ENCODE results near the gene DOHH.
A peak's percentile ranks its signal among the peaks of the same experiment; 100 is the strongest.

DOHH gene

DNA sequence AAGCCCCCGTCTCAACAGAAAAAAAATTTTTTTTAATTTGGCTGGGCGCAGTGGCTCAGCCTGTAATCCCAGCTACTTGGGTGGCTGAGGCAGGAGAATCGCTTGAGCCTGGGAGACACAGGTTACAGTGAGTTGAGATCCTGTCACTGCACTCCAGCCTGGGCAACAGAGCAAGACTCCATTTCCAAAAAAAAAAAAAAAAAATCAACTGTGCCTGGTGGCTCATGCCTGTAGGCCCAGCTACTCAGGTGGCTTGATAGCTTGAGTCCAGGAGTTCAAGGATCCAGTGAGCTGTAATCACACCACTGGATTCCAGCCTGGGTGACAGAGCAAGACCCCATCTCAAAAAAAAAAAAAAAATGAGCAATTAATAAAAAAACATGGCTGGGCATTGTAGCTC lies 1.3 kb upstream of the DOHH start:
- DNase-seq: no peak
- no peak for ATAC-seq

DNA sequence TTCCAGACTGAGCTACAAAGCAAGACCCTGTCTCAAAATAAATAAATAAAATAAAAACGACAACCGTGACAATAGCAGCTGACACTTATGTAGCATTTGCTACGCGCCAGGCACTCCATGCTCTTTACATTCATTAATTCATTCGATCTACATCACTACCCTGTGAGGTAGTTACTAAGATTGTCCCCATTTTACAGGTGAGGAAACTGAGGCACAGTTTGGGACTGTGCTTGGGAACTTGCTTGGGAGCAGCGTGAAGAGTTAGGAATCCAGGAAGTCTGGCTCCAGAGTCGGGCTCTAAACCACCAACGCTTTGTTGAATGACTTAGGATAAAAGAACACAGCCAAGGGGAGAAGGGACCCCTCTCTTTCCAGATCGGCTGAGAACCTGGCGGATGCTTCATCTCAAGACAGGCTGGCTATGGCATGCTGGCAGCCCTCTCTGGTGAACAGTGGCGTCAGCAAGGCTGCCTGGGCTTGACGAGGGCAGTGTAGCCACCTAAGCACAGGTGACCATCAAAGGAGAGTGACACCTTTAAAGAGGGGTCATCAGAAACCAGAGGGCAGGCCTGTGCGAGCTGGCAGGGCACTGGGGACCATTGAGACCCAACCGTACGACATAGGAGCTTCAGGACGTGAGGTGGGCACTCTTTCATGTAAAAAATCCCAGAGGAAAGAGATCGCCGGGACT lies 591 bp downstream of the DOHH start:
- no peak for ATAC-seq
- no peak for DNase-seq

DNA sequence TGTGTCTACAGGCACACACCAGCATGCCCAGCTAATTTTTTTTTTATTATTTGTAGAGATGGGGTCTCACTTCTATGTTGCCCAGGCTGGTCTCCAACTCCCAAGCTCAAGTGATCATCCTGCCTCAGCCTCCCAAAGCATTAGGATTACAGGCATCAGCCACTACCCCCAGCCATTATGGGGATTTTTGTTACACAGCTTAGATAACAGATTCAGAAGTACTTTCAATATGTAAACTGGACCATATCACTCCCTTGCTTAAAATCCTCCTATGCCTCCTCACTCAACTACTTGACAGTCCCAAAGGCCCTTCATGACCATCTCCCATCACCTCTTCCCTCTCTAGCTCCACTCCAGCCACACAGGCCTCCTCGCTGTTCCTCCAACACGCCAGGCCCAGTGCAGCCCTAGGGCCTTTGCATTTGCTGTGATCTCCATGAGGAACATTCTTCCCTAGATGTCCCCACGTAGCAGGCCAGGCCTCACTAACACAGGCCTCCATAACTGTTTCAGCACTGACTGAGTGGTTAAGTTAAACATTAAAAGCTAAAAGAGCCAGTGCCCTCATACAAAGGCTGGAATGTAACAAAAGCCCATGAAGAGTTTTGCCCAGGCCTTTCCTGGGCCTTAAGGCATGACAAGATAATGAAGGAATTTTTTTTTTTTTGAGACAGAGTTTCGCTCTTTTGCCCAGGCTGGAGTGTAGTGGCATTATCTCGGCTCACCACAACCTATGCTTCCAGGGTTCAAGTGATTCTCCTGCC lies 2.5 kb downstream of the DOHH start:
- ATAC-seq: no peak
- DNase-seq: no peak

DNA sequence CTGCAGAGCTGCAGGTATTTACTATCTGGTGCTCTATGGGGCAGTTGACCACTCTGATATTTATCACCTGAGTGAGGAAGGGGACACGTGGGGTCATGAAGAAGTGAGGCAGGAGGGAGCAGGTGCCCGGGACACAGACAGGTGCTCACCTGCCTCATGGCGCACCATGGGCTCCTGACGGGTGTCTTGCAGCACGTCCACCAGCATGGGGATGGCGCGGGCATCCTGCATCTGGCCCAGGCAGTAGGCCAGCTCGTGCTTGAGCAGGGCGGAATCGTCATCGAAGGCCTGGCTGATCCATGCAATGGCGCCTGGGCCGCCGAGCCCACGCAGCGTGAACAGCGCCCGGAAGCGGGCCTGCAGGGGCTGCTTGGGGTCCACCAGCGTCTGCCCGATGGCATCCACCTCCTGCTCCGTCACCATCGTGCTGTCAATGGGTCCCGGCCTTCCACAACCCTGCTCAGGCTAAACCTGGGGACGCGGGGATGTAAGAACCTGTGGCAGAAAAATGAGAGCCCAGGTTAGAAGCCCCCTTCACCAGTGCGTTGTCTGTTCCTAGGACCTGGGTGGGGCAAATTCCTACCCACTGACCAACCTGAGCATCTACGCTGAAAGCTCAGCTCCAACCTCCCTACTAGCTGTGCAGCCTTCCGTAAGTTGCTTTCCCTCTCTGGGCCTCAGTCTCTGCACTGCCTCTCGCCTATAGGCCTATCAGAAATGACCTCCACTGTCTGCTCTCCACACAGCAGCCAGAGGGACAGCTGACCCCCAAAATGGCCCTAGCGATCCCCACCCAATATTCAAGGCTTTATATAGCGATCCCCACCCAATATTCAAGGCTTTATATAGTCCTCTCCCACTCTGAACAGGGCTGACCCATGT lies 3.8 kb downstream of the DOHH start:
- ATAC-seq (no peak), DNase-seq (no peak)

DNA sequence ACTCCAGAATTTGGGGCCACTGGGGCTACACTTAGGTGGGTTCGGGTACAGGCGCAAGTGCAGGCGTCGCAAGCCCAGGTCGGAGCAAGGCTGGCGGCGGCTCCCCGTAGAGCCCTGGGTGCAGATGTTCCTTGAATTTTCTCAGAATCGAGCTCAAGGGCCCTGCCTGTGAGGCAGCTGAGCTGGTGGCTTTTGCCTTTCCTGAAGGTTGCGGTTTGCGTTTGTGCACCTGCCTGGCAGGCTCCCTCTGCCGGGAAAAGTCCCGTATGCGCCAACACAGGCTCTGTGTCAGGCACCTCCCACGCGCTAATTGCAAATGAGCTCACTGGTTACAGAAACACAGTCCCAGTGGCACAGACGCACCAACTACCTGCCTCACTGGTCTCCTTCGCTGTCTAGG lies 5.9 kb downstream of the DOHH start:
- DNase-seq (peak; percentile 67), ATAC-seq (peak; percentile 56)

DNA sequence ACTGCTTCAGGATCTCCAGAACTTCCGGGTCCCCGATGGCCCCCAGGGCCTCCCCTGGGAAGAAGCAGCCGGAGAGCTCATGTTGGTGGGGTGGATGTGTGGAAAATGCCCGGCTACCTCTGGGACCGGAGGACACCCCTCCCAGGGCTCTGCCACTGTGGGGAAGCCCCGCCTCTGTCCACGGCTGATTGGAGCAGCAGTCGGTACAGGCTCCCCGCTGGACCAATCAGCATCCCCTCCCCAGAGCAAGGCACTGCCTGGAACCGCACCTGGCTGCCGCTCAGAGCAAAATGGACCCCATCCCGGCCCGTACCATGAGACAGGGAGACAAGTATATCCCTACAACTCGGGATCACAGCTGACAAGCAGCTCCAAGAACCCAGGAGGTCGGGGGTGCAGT lies 6.4 kb downstream of the DOHH start:
- peak; percentile 53 for ATAC-seq
- peak; percentile 58 for DNase-seq

DNA sequence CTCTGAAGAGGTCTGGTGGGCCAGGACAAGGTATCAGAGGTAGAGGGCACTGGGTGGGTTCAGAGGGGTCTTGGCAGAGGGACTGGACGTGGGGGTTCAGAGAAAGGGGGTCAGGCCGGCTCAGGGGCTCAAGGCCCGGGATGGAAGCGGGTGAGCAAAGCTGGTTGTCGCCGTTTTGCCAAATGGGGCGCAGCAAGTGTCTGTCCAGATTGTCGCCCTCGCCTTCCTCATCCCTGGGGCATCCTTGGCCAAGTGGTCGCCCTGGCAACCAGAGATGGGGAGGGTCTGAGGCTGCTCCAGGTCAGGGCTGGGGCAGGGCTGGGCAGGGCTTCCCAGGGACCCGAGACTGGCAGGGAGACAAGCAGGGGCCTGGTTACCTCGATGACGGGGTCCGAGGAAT lies 6.8 kb downstream of the DOHH start:
- no peak for ATAC-seq
- DNase-seq: no peak

DNA sequence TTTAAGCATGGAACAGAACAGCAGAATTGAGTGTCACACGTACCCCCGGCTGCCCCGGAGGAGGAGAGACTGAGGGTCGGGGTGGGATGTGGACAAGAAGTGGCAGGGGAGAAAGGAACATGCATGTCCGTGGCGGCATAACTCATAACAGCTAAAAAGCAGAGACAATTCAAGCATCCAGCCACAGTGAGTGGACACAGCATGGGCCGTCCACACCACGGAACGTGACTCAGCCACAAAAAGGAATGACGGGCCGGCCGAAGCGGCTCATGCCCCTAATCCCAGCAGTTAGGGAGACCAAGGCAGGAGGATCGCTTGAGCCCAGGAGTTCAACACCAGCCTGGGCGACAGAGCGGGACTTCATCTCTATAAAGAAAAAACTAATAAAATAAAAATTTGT lies 7.6 kb downstream of the DOHH start:
- ATAC-seq: no peak
- no peak for DNase-seq

DNA sequence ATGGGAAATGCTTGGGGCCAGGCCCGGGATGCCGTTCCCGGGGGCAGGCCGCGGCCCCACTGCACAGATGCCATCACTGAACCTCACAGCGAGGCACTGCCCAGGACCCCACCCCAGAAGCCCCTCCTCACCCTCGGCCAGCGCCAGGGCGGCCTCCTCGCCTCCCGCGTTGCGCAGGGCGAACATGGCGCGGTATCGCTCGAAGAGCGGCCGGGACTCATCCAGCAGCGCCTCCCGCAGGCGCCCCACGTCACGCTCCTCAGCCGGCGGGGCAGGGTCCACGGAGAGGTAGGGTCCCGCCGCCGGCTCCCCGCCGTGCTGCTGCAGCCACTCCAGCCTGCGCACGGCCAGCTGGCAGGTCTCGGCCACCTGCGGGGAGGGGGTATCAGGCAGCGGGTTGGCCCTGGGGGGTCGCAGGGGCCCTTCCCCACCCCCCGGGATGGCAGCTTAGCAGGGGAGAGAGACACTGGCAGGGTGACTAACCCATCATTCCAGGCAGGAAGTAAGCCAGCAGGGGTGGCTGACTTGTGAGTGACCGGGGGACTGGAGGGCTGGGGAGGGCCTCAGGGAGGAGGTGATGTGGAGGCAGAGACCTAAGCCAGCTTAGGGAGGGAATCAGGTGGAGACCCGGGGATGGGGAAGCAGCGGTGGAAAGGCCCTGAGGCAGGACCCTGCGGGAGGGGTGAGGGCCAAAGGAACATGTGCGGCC lies 8.2 kb downstream of the DOHH start:
- ATAC-seq: no peak
- DNase-seq: no peak

DNA sequence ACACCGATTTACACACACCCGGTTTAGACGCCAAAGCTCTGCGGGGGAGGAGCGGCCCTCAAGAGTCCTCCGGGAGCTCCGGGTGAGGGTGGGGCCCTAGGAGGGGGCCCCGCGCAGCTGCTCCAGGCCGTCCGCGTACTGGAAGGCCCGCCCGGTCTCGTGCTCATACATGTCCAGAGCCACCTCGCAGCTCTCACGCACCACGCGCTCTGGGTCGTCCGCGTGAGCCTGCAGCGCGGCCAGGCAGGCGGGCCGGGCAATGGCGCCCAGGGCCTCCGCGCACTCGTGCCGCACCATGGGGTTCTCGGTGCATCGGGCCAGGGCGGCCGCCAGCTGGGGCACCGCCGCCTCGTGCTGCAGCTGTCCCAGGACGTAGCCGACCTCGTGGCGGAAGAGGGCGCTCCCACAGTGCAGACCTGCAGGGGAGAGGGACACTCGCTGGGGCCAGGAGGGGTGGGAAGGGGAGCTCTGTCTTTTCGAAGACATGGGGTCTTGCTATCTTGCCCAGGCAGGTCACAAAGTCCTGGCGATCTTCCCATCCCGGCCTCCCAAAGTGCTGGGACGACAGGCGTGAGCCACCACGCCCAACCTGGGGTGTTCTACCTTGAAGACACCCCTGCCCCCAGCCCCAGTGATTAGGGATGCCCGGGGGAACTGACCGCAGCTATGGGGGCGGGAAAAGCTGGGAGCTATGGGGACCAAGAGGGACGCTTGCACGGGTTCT lies 8.9 kb downstream of the DOHH start:
- DNase-seq: no peak
- ATAC-seq: no peak

DNA sequence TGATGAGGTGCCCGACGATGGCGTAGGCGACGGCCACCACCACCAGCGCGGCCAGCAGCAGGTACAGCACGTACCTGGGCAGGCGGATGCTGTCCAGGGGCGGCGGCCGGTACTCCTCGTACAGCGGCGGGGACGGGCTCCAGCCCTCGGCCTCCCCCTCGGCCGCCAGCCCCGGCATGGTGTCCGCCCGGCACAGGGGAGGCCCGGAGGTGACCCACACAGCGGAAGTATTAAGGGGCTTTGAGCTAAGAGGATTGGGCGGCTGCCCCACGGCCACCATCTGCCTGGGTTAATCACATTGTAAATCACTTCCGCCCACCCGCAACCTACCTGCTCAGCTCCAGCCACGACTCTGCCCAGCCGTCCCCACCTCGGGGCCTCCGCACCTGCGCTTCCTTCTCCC lies 17.2 kb downstream of the DOHH start, which contains the start of gene SMIM44:
Gene SMIM44 (minus strand): TSS at position 216 of the 403 bp plus-strand sequence. CDS start 38 bp downstream, at position 178.
- no peak for DNase-seq

DNA sequence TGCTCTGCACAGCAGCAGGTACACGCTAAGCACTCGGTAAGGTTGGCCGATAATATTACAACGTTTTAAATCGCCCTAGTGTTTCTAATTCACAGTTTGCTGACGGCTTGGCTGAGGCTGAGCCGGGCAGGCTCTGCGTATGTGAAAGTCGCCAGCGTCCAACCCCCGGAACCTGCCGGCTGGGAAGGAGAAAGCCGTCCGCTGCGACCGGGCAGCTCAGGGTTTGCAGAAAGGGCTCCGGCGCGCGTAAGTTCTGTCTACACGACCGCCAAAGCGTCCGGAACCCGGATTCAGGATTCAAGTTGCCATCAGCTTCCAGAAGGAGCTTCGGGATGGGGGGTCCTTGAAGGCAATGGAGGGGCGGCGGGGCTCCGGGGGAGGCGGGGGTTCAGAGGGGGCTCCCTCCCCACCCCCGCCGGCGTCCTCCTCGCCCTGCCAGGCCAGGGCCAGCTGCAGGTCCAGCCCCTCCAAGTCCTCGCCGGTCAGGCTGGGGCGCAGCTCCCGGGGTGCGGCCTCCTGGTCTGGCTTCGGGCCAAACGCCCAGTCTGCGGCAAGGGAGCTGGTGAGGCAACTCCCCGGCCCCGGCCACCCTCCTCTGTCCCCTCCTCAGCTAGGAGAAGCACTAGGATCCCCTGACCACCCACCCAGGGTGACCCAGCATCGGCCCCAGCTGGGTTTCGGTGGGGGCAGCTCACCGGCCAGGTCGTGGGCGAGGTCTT lies 17.8 kb downstream of the DOHH start:
- no peak for DNase-seq
- ATAC-seq: no peak

More for the DNA sequence above, 17.2 kb downstream of the DOHH start, which contains the start of gene SMIM44:
- no peak for ATAC-seq

DNA sequence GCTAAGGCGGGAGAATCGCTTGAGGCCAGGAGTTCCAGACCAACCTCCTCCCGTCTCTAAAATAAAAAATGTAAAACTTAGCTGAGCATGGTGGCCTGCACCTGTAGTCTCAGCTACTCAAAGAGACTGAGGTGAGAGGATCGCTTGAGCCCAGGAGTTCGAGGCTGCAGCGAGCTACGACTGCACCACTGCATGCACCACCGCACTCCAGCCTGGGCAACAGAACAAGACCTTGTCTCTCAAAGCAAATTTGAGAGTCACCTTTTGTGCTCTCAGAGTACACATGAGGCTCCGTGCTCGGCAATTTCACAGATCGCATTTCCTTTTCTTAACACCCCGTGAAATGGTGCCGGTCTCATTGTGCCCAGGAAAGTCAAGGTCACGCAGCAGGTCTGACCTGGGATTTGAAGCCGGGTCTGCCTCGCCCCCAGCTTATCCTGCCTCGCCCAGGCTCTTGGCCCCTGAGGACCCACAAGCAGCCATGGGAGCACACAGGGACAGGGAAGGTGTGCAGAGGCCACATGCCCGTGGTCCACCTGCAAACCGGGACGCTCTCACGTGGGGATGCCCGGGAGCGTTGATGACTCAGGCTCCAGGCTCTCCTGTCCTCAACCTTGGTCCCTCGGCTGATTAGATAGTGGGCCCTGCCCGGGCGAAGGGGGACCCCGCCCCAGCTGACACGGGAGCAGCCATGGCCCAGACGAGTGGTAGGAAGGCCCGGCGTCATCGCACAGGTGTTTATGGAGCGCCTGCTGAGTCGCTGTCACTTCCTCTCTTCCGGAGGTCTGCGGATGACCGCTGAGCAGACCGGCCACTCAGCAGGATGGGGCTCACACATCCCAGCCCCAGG lies 19.0 kb downstream of the DOHH start:
- no peak for DNase-seq

DNA sequence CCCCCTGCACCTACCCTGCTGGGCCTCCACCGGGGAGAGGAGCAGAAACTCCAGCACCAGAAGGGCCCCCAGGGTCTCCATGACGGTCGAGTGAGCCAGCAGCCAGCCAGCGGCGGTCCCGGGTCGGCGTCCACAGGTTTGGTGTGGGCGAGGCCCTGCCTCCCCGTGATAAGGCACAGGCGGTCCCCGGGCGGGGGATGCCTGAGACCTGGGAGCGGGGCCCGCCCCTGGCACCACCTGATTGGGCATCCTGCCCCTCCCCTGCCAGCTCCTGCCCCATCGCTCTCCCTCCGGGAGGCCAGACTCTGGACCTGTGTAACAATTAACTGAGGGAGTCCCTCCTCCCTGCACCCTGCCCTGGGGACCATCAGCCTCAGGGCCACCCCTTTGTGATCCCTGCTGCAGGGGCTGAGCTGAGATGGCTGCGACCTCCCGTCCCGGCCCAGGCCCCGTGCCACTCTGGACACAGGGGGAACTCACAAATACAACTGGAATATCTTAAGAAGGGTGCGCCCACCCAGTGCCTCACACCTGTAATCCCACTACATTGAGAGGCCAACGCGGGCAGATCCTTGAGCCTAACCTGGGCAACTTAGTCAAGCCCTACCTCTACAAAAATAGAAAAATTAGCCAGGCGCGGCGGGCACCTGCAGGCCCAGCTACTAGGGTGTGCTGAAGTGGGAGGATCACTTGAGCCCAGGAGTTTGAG lies 19.9 kb downstream of the DOHH start, which contains the start of gene SMIM24:
Gene SMIM24 (minus strand): TSS at position 143 of the 709 bp plus-strand sequence. CDS start 62 bp downstream, at position 81.
- no peak for DNase-seq
- ATAC-seq: no peak

More for the DNA sequence above, 19.0 kb downstream of the DOHH start:
- ATAC-seq: no peak

DNA sequence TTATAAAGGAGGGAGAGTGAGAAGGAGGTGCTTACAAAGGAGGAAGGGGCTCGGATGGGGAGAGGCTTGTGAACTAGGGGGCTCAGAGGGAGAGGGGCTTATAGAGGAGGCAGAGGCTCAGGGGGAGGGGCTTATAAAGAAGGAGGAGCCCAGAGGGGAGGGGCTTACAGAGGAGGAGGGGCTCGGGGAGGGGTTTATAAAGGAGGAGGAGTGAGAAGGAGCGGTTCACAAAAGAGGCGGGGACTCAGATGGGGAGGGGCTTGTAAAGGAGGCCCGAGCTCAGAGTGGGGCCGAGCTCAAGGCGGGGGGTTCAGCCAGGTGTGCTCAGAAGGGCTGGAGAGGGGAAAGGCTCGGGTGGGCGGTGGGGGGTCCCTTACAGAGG lies 20.6 kb downstream of the DOHH start:
- ATAC-seq: no peak
- DNase-seq: peak; percentile 33

DNA sequence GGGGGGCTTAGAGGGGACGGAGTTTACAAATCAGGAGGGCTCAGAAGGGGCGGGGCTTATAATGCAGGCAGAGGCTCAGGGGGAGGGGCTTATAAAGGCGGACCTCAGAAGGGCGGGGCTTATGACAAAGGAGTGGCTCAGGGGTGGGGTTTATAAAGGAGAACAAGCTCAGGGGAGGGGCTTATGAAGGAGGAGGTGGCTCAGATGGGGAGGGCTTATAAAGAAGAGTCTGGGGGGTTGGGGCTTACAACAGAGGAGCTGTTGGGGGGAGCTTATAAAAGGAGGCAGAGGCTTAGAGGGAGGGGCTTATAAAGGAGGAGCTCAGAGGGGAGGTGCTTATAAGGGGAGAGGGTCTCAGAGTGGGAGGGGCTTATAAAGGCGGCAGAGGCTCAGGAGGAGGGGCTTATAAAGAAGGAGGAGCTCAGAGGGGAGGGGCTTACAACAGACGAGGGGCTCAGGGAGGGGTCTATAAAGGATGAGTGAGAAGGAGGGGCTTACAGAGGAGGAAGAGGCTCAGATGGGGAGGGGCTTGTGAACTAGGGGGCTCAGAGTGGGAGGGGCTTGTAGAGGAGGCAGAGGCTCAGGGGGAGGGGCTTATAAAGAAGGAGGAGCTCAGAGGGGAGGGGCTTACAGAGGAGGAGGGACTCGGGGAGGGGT lies 21.2 kb downstream of the DOHH start:
- DNase-seq (peak; percentile 55), ATAC-seq (peak; percentile 11)

DNA sequence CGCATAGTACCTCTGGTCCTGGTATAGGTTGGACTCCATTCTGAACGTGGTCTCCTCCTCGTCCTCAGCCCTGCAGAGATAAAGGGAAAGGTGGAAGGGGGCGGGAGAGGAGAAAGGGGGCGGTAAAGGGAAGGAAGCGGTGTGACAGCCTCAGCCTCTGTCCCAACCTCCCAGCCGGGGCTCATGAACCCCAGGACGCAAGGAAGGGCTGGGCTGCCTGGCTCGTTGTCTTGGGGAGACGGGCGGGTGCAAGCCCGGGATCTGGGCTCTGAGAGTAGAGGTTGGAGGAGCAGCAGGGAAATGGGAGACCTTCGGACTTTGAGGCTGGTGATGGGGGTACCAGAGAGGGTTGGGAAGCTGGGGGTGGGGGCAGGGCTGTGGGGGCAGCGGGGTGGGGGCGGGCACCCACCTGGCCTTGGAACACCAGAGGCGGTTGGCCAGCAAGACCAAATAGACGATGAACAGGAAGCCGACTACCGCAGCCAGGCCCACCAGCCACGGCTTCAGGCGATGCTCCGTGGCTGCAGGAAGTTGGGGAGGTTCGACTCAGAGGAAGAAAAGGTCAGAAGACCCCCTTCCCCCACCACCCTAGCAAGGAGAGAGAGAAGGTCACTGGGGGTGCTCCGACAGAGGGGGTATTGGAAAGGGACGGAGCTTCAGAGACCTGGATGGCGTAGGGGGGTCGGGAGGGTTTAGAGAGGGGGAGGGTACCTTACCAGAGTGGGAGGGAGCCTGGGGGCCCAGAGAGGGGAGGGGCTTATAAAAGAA lies 21.9 kb downstream of the DOHH start:
- DNase-seq: peak; percentile 16
- peak; percentile 13 for ATAC-seq

DNA sequence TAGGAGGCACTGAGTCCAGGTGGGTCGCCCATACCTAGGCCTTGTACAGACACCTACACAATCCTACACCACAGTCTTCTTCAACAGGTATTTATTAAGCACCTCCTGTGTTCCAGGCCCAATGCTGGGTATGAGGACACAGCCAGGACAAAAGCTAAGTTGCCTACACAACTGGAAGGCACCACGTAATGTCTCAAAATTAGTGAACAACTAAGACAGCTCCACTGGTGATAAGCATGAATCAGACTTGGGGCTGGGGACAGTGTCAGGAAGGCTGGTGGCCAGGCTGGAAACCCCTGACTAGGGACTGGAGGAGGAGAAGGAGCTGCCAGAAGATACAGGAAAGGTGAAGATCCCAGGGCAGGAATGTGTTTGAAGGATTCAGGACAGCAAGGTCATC lies 22.5 kb downstream of the DOHH start:
- no peak for DNase-seq
- ATAC-seq: no peak
